Measurements from ENCODE around the gene TSPEAR.

GRCh38 chr21:44727757-44728156 is 16.4 kb upstream of the TSPEAR start:
- TF ChIP-seq CTCF (IDR thresholded peaks at IDR 0.05), result no peak
- TF ChIP-seq ZFX (IDR thresholded peaks at IDR 0.05; ENCODE audit: borderline replicate concordance), result no peak

Measured in 22Rv1 (cell line).